ENCODE data around the gene UNC13A. TPM values are rescaled to one million over a fixed set of nuclear protein-coding genes. Genes with fewer than 3 reads are reported as not detected.
A peak's percentile ranks its signal among the peaks of the same experiment; 100 is the strongest.

Gene UNC13A
- polyA plus RNA-seq, 3 donors = 0.01 TPM; not detected in 2

- Mint-ChIP-seq H3K27me3 (ENCODE audit: low read depth in 3 of 3) (peaks cover 61 to 82% (median 67%) of the 10 kb centered on the region in 3 donors), H3K36me3 (peaks cover 5 to 7% of the 10 kb centered on the region in 2 donors), H3K27ac (no peak overlapping the region), H3K4me1 (peaks cover 3% of the 10 kb centered on the region), H3K4me3 (peak overlapping the region; percentile 37 to 86), H3K9me3 (peaks cover 0 to 23% (median 9%) of the 10 kb centered on the region in 7 donors)
- Histone ChIP-seq H3K4me3 (replicated peaks in 1 of 3; ENCODE audit: low read depth in 2 of 3, low read length in 3 of 3) (no peak overlapping the region), H3K79me2 (ENCODE audit: insufficient read depth, low read length) (no peaks in the 10 kb centered on the region), H3K4me1 (ENCODE audit: control insufficient read depth in 1 of 2, insufficient read depth in 2 of 2, low read length in 2 of 2) (no peaks in the 10 kb centered on the region), H3K9ac (ENCODE audit: insufficient read depth, low read length, poor library complexity, severe bottlenecking) (no peak overlapping the region), H3K9me3 (replicated peaks in 1 of 2; ENCODE audit: control insufficient read depth in 1 of 2, insufficient read depth in 1 of 2, low read length in 2 of 2) (peaks cover 0 to 23% of the 10 kb centered on the region in 2 donors), H4K20me1 (ENCODE audit: insufficient read depth, low read length) (no peaks in the 10 kb centered on the region), H3K4me2 (replicated peaks; ENCODE audit: extremely low read depth, low read length, poor library complexity, severe bottlenecking) (no peak overlapping the region), H3K36me3 (replicated peaks in 1 of 2; ENCODE audit: control insufficient read depth in 1 of 2, insufficient read depth in 2 of 2, low read length in 2 of 2) (no peaks in the 10 kb centered on the region), H3K27me3 (ENCODE audit: control insufficient read depth in 2 of 2, insufficient read depth in 2 of 2, low read length in 2 of 2) (peaks cover 32 to 62% of the 10 kb centered on the region in 2 donors), H2AFZ (ENCODE audit: insufficient read depth, low read depth, low read length, poor library complexity, severe bottlenecking) (no peak overlapping the region), H3K27ac (ENCODE audit: low read depth in 1 of 2, low read length in 2 of 2) (no peak overlapping the region)
- WGBS (ENCODE audit: insufficient coverage) = under 1% methylated on average over 11 of the region's 24 CpGs
- no peak for TF ChIP-seq CTCF (IDR thresholded peaks at IDR 0.05)
- DNase-seq = no peak
- intact Hi-C loops (cut with micrococcal nuclease) = no loop called here
These were observed 855 bp downstream of the UNC13A start for GRCh38 chr19:17687141-17687856.

GRCh38 chr19:17686592-17687024 is 1.5 kb downstream of the UNC13A start:
- H3K4me3 Mint-ChIP-seq = peak overlapping the region in 1 of 2 donors; percentile 86
- peaks cover 3% of the 10 kb centered on the region for H3K4me1 Mint-ChIP-seq
- Histone ChIP-seq H3K9me3 (replicated peaks in 1 of 2; ENCODE audit: control insufficient read depth in 1 of 2, insufficient read depth in 1 of 2, low read length in 2 of 2) (peaks cover 0 to 23% of the 10 kb centered on the region in 2 donors), H3K36me3 (replicated peaks in 1 of 2; ENCODE audit: control insufficient read depth in 1 of 2, insufficient read depth in 2 of 2, low read length in 2 of 2) (no peaks in the 10 kb centered on the region), H3K79me2 (ENCODE audit: insufficient read depth, low read length) (no peaks in the 10 kb centered on the region), H2AFZ (ENCODE audit: insufficient read depth, low read depth, low read length, poor library complexity, severe bottlenecking) (no peak overlapping the region), H3K27me3 (ENCODE audit: control insufficient read depth in 2 of 2, insufficient read depth in 2 of 2, low read length in 2 of 2) (peaks cover 32 to 62% of the 10 kb centered on the region in 2 donors), H3K4me2 (replicated peaks; ENCODE audit: extremely low read depth, low read length, poor library complexity, severe bottlenecking) (no peak overlapping the region), H3K4me3 (replicated peaks in 1 of 3; ENCODE audit: low read depth in 2 of 3, low read length in 3 of 3) (no peak overlapping the region), H3K9ac (ENCODE audit: insufficient read depth, low read length, poor library complexity, severe bottlenecking) (no peak overlapping the region), H3K4me1 (ENCODE audit: control insufficient read depth in 1 of 2, insufficient read depth in 2 of 2, low read length in 2 of 2) (no peaks in the 10 kb centered on the region), H3K27ac (ENCODE audit: low read depth in 1 of 2, low read length in 2 of 2) (no peak overlapping the region), H4K20me1 (ENCODE audit: insufficient read depth, low read length) (no peaks in the 10 kb centered on the region)
- no peak for DNase-seq
- no CpG with 5 or more reads among the region's 28 CpGs for WGBS (ENCODE audit: insufficient coverage)
- no peak overlapping the region for H3K27ac Mint-ChIP-seq
- intact Hi-C loops (cut with micrococcal nuclease) = no loop called here
- peaks cover 0 to 23% (median 9%) of the 10 kb centered on the region in 7 donors for H3K9me3 Mint-ChIP-seq
- H3K36me3 Mint-ChIP-seq = peaks cover 5 to 7% of the 10 kb centered on the region in 2 donors
- H3K27me3 Mint-ChIP-seq (ENCODE audit: low read depth in 3 of 3) = peaks cover 57 to 86% (median 70%) of the 10 kb centered on the region in 3 donors
- TF ChIP-seq CTCF (IDR thresholded peaks at IDR 0.05) = no peak

All from CD14-positive monocyte (primary cell).